Measurements from ENCODE around the gene AK1. TPM values are rescaled to one million over a fixed set of nuclear protein-coding genes. Genes with fewer than 3 reads are reported as not detected.

The AK1 gene
- total RNA-seq, 1 donor: 106 TPM

GRCh38 chr9:127919253-127919815 is 41.9 kb upstream of the AK1 start:
- H3K4me2 ChIP-seq (ENCODE audit: insufficient read depth, low read length): peak overlapping the region; percentile 21
- peak overlapping the region; percentile 84 for H3K27ac ChIP-seq (ENCODE audit: low read depth, low read length)
- peak; percentile 99 for DNase-seq (ENCODE audit: insufficient read length, low spot score, missing footprints)
- peaks cover 61% of the 10 kb centered on the region for H3K4me1 ChIP-seq (ENCODE audit: insufficient read depth, low read length)
- H3K36me3 ChIP-seq (ENCODE audit: insufficient read depth, low read length): no peaks in the 10 kb centered on the region
- no peak overlapping the region for H3K4me3 ChIP-seq (ENCODE audit: insufficient read depth, low read length)
- peaks cover 17% of the 10 kb centered on the region for H3K79me2 ChIP-seq (ENCODE audit: insufficient read depth, low read length)
- no peaks in the 10 kb centered on the region for H3K9me3 ChIP-seq (ENCODE audit: low read depth, low read length)
- no peaks in the 10 kb centered on the region for H3K27me3 ChIP-seq (ENCODE audit: insufficient read depth, low read length)
- H4K20me1 ChIP-seq (ENCODE audit: insufficient read depth, low read length): no peaks in the 10 kb centered on the region
- TF ChIP-seq CTCF (IDR thresholded peaks at IDR 0.05; ENCODE audit: extremely low read depth, low read depth, low read length): no peak
- H2AFZ ChIP-seq (ENCODE audit: low read length): no peak overlapping the region

GRCh38 chr9:127918183-127919107 is 41.0 kb upstream of the AK1 start:
- Histone ChIP-seq H3K27ac (ENCODE audit: low read depth, low read length) (peak overlapping the region; percentile 84), H2AFZ (ENCODE audit: low read length) (no peak overlapping the region), H3K9me3 (ENCODE audit: low read depth, low read length) (no peaks in the 10 kb centered on the region), H3K27me3 (ENCODE audit: insufficient read depth, low read length) (no peaks in the 10 kb centered on the region), H3K79me2 (ENCODE audit: insufficient read depth, low read length) (peaks cover 17% of the 10 kb centered on the region), H3K4me3 (ENCODE audit: insufficient read depth, low read length) (no peak overlapping the region), H3K4me1 (ENCODE audit: insufficient read depth, low read length) (peaks cover 55% of the 10 kb centered on the region), H4K20me1 (ENCODE audit: insufficient read depth, low read length) (no peaks in the 10 kb centered on the region), H3K4me2 (ENCODE audit: insufficient read depth, low read length) (no peak overlapping the region), H3K36me3 (ENCODE audit: insufficient read depth, low read length) (no peaks in the 10 kb centered on the region)
- TF ChIP-seq CTCF (IDR thresholded peaks at IDR 0.05; ENCODE audit: extremely low read depth, low read depth, low read length): no peak
- peak; percentile 82 for DNase-seq (ENCODE audit: insufficient read length, low spot score, missing footprints)

GRCh38 chr9:127917603-127918002 is 40.1 kb upstream of the AK1 start:
- H3K4me3 ChIP-seq (ENCODE audit: insufficient read depth, low read length): no peak overlapping the region
- no peaks in the 10 kb centered on the region for H3K27me3 ChIP-seq (ENCODE audit: insufficient read depth, low read length)
- TF ChIP-seq CTCF (IDR thresholded peaks at IDR 0.05; ENCODE audit: extremely low read depth, low read depth, low read length): no peak
- H3K4me2 ChIP-seq (ENCODE audit: insufficient read depth, low read length): no peak overlapping the region
- peak overlapping the region; percentile 24 for H3K27ac ChIP-seq (ENCODE audit: low read depth, low read length)
- peaks cover 17% of the 10 kb centered on the region for H3K79me2 ChIP-seq (ENCODE audit: insufficient read depth, low read length)
- H3K4me1 ChIP-seq (ENCODE audit: insufficient read depth, low read length): peaks cover 47% of the 10 kb centered on the region
- H3K9me3 ChIP-seq (ENCODE audit: low read depth, low read length): no peaks in the 10 kb centered on the region
- DNase-seq (ENCODE audit: insufficient read length, low spot score, missing footprints): no peak
- H4K20me1 ChIP-seq (ENCODE audit: insufficient read depth, low read length): no peaks in the 10 kb centered on the region
- H3K36me3 ChIP-seq (ENCODE audit: insufficient read depth, low read length): peaks cover 4% of the 10 kb centered on the region
- H2AFZ ChIP-seq (ENCODE audit: low read length): no peak overlapping the region
